Lower leg skin (tissue), 4 donors: ENCODE measurements around the gene WDFY4. TPM values are rescaled to one million over a fixed set of nuclear protein-coding genes. Genes with fewer than 3 reads are reported as not detected.

Experiments used
- DNase-seq, 2 donors: peaks; one replicate each; pipeline ENCODE4 v3.0.0-alpha.2; 2019; ENCODE audit warnings: low spot score in 2 of 2
- H3K4me3 ChIP-seq: fragments of 200-600 bp; sonication (generic); 2 replicates; pipeline ENCODE4 v1.5.1; 2017; ENCODE audit warnings: mild to moderate bottlenecking, low read depth; ENCODE audit not compliant: poor library complexity, severe bottlenecking
- POLR2A ChIP-seq, 2 donors: fragments of 450-650 bp; IDR thresholded peaks; one replicate each; pipeline ENCODE4 v1.6.1; 2016 to 2017; ENCODE audit warnings: antibody characterized with exemption in 2 of 2, mild to moderate bottlenecking in 1 of 2, moderate library complexity in 1 of 2
- WGBS, 2 donors: methylation state at CpG; one replicate each; pipeline ENCODE4 v1.1.5; 2018; 5-methylcytosine and 5-hydroxymethylcytosine counted together
- intact Hi-C: fragments of 100-400 bp; cut with DNase I; formaldehyde crosslinking; loops from one replicate; pipeline ENCODE4 v1.15.0; 2023; ENCODE audit warnings: low total_unique reads
- total RNA-seq, 4 donors: library from RNA; depleted of rRNA; stranded (reverse); fragments of >200 nt; gene quantifications; one replicate each; pipeline ENCODE4 v1.1.0, GENCODE V29; 2016
- TF ChIP-seq, protein P1 (sequence below), 3 donors: fragments of 450-650 bp; IDR thresholded peaks; one replicate each; pipeline ENCODE4 v1.5.1; 2016; ENCODE audit warnings: antibody characterized with exemption in 3 of 3, mild to moderate bottlenecking in 3 of 3, moderate library complexity in 2 of 3

Gene WDFY4
- total RNA-seq, 4 donors from 2014 or later, result 0.91 to 4.2 (median 1.1) TPM

DNA sequence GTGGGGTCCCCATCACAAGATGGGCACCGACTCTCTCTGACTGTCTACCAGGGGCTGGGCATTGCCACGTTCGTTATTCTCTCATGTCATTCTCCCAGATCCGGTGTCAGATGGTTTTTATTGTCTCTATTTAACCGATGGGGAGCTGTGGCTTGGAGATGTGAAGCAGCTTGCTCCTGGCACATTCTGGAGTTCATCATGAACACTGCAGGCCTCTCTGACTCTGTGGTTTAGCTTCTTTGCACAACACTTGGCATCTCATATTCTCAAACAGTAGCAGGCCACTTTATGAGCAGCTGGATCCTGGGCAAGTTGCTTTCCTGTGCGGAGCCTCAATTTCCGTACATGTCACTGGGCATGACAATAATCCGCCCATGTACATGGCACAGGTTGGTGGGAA is 135.1 kb downstream of the WDFY4 start:
- TF ChIP-seq POLR2A (IDR thresholded peaks at IDR 0.05), result no peak
- TF ChIP-seq, protein P1, sequence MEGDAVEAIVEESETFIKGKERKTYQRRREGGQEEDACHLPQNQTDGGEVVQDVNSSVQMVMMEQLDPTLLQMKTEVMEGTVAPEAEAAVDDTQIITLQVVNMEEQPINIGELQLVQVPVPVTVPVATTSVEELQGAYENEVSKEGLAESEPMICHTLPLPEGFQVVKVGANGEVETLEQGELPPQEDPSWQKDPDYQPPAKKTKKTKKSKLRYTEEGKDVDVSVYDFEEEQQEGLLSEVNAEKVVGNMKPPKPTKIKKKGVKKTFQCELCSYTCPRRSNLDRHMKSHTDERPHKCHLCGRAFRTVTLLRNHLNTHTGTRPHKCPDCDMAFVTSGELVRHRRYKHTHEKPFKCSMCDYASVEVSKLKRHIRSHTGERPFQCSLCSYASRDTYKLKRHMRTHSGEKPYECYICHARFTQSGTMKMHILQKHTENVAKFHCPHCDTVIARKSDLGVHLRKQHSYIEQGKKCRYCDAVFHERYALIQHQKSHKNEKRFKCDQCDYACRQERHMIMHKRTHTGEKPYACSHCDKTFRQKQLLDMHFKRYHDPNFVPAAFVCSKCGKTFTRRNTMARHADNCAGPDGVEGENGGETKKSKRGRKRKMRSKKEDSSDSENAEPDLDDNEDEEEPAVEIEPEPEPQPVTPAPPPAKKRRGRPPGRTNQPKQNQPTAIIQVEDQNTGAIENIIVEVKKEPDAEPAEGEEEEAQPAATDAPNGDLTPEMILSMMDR (IDR thresholded peaks at IDR 0.05), result no peak
- DNase-seq, result no peak
- intact Hi-C loops, result no loop called here
- no peak overlapping the region for H3K4me3 ChIP-seq
- 71 to 72% methylated on average over 8 of the region's 8 CpGs for WGBS, 2 donors

DNA sequence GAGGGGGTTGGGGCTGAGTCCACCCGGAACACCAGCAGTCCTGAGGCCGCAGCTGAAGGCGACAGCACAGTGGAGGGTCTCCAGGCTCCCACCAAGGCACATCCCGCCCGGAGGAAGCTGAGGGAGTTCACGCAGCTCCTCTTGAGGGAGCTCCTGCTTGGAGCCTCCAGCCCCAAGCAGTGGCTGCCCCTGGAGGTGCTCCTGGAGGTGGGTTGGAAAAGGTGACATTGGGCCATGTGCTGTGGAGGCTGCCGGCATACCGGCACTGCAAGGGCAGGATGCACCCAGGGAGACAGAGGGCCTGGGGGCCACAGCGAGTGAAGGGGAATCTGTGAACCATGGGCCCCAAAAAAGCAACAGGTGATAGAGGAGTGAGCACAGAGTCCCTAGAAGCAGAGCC is 135.6 kb downstream of the WDFY4 start:
- intact Hi-C loops, result no loop called here
- H3K4me3 ChIP-seq, result no peak overlapping the region
- no peak for DNase-seq
- TF ChIP-seq POLR2A (IDR thresholded peaks at IDR 0.05), result no peak
- TF ChIP-seq, protein P1 (IDR thresholded peaks at IDR 0.05), result no peak
- 91 to 94% methylated on average over 6 to 9 of the region's 9 CpGs for WGBS, 2 donors

DNA sequence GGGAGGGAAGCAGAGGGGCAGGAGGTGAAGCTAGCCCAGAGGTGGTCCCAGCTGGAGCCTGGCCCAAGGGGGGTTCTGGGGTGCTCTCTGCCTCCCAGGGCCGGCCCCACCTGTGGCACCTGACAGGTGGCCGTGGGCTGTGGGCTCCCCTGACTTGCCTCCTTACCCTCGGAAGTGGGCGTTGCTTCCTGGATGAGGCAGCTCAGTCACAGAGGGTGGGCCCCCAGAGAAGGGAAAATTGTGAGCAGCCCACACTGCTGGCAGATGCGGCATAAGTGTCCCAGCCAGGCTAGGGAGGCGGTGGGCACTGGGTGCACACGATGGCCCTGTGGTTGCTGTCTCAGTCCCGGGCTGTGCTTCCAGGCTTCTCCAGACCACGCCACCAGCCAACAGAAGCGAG is 136.0 kb downstream of the WDFY4 start:
- TF ChIP-seq, protein P1 (IDR thresholded peaks at IDR 0.05), result no peak
- TF ChIP-seq POLR2A (IDR thresholded peaks at IDR 0.05), result no peak
- no peak for DNase-seq
- intact Hi-C loops, result no loop called here
- 87 to 100% methylated on average over 3 to 6 of the region's 10 CpGs for WGBS, 2 donors
- H3K4me3 ChIP-seq, result no peak overlapping the region

DNA sequence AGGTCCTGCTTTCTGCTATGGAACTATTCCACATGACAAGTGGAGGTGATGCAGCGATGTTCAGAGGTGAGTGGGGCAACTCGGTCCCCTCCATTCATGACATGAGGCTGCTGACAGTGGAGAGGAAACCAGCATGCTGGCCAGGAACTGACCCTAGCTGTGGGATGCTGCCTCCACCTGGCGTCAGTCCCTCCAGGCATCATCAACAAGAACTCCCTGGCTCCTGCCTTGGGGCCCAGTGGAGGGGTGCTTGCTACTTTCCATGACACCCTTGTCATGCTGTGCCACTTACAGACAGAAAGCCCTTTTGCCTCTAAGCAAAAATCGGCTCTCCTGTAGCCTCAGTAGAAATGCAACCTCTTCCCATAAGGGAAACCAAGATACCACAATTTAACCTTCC is 136.4 kb downstream of the WDFY4 start:
- WGBS, 2 donors, result 90 to 92% methylated on average over 4 of the region's 4 CpGs
- no peak for TF ChIP-seq POLR2A (IDR thresholded peaks at IDR 0.05)
- no peak for DNase-seq
- intact Hi-C loops, result no loop called here
- no peak overlapping the region for H3K4me3 ChIP-seq

DNA sequence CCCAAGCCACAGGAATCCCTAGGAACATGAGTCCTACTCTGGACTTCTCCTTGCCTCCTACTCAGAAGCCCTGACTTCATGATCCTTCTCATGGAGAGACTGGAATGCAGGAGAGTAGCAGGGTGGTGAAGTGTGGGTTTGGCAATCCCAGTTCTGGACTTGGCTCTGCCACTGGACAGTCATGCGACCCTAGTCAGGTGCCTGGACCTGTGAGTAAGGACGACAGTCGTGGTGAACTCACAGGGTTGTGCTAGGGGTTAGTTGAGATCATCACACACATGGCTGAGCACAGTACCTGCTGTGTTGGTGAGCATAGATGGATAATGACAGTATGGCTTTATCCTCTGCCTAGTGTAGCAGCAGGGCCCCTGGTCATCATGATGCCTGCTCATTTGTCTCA is 137.0 kb downstream of the WDFY4 start:
- no peak for DNase-seq

DNA sequence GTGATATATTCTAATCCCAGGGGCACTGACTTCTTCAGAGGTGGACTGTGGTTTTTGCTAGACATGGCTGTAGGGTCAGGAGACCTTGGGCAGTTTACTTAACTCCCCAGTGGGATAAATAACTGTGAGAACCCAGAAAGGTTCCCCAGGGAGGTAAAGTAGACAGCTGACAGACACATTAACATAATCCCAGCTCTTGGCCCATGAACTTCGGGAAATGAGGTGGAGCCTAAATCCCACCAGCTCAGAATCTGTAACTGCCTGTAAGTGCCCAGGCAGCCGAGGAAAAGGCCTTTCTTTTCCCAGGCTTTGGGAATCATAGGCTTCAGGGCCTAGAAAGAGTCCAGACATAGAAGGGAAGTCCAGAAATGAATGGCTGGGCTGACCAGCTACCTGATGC is 149.0 kb downstream of the WDFY4 start:
- WGBS, 2 donors, result 80 to 81% methylated on average over 2 of the region's 2 CpGs

More for the DNA sequence above, 137.0 kb downstream of the WDFY4 start:
- 88 to 89% methylated on average over 3 of the region's 3 CpGs for WGBS, 2 donors
- H3K4me3 ChIP-seq, result no peak overlapping the region
- no peak for TF ChIP-seq POLR2A (IDR thresholded peaks at IDR 0.05)
- TF ChIP-seq, protein P1 (IDR thresholded peaks at IDR 0.05), result no peak
- intact Hi-C loops, result no loop called here

More for the DNA sequence above, 149.0 kb downstream of the WDFY4 start:
- no peak overlapping the region for H3K4me3 ChIP-seq
- intact Hi-C loops, result no loop called here
- DNase-seq, result no peak
- TF ChIP-seq POLR2A (IDR thresholded peaks at IDR 0.05), result no peak
- TF ChIP-seq, protein P1 (IDR thresholded peaks at IDR 0.05), result no peak
